Measurements from ENCODE around the gene IRF7. TPM values are rescaled to one million over a fixed set of nuclear protein-coding genes. Genes with fewer than 3 reads are reported as not detected.

IRF7 gene
- total and polyA plus RNA-seq, 9 of the 15 experiments (the other 6 are each of a cell fraction or from before 2014, with no cell fraction given): 0.27 to 7.6 (median 1.8) TPM

GRCh38 chr11:579830-580601 is 35.7 kb downstream of the IRF7 start (continued):
- TF ChIP-seq TFAP4 (CRISPR knock-in tag; IDR thresholded peaks at IDR 0.05; ENCODE audit: borderline replicate concordance) (peak; percentile 29; the same call in 1 of the 2 replicates), CCNT2 (IDR thresholded peaks at IDR 0.05; ENCODE audit: borderline replicate concordance, extremely low read depth, insufficient read length, low read depth, low read length) (no peak), JUN (IDR thresholded peaks at IDR 0.05; ENCODE audit: borderline replicate concordance, low read depth, low read length) (no peak), JUN (CRISPR knock-in tag; IDR thresholded peaks at IDR 0.05; ENCODE audit: borderline replicate concordance) (0 out of 2 replicates have a peak, but pooled peaks have one; percentile 46), FOXA3 (CRISPR knock-in tag; conservative IDR thresholded peaks at IDR 0.05 in 1 of 2, IDR thresholded peaks at IDR 0.05 in 1 of 2) (peak in 1 of 2 experiments; percentile 29; a peak in 1 of 4 replicates), NR2C1 (IDR thresholded peaks at IDR 0.05) (no peak), NR2C1 (tag; IDR thresholded peaks at IDR 0.05) (no peak), ZNF431 (CRISPR knock-in tag; IDR thresholded peaks at IDR 0.05) (no peak), L3MBTL2 (IDR thresholded peaks at IDR 0.05) (peak; percentile 27; the same call in 1 of the 2 replicates), SPI1 (IDR thresholded peaks at IDR 0.05; ENCODE audit: borderline replicate concordance, low read depth, low read length) (no peak), PREB (CRISPR knock-in tag; IDR thresholded peaks at IDR 0.05) (0 out of 2 replicates have a peak, but pooled peaks have one; percentile 55), USF1 (CRISPR knock-in tag; IDR thresholded peaks at IDR 0.05) (peak; percentile 65), GTF2B (IDR thresholded peaks at IDR 0.05; ENCODE audit: extremely low read depth, insufficient read length) (no peak), ELF1 (tag; IDR thresholded peaks at IDR 0.05) (no peak), SREBF1 (IDR thresholded peaks at IDR 0.05; ENCODE audit: borderline replicate concordance, low read depth, low read length) (no peak), MBD1 (CRISPR knock-in tag; IDR thresholded peaks at IDR 0.05) (no peak), SMAD3 (CRISPR knock-in tag; conservative IDR thresholded peaks at IDR 0.05) (no peak), ZNF830 (CRISPR knock-in tag; IDR thresholded peaks at IDR 0.05) (no peak), ZNF445 (CRISPR knock-in tag; IDR thresholded peaks at IDR 0.05; ENCODE audit: low read depth) (no peak), MEIS2 (IDR thresholded peaks at IDR 0.05; ENCODE audit: partially characterized antibody) (no peak), ELF2 (CRISPR knock-in tag; IDR thresholded peaks at IDR 0.05) (no peak), IFI16 (CRISPR knock-in tag; IDR thresholded peaks at IDR 0.05) (no peak)
